ENCODE data around the gene LHX8.

LHX8 gene

DNA sequence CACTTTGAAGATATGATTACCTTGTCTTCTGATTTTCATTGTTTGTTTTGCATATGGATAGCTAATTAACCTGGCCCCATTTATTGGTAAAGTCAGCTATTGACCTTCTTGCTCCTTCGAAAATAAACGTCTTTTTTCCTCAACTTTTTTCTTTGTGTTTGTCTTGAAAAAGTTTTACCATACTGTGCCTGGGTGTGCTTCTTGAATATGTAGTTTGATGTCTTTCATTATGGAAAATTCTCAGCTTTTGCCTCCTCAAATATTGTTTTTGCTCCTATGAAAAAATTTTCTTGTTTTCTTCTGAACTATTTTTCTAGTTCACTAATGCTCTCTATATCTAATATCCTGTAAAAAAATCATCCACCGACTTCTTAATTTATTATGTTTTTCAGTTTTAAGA lies 25.0 kb downstream of the LHX8 start:
- Histone ChIP-seq H3K27me3 (ENCODE audit: control insufficient read depth, low read length) (no peaks in the 10 kb centered on the region), H3K9me3 (ENCODE audit: control insufficient read depth, insufficient read depth, low read length) (no peaks in the 10 kb centered on the region), H3F3A (ENCODE audit: control insufficient read depth, insufficient read depth) (no peaks in the 10 kb centered on the region), H3K4me2 (ENCODE audit: low read length) (no peak overlapping the region), H3K4me3 (ENCODE audit: low read length) (no peak overlapping the region), H3K9me2 (replicated peaks; ENCODE audit: control insufficient read depth, low read length) (no peaks in the 10 kb centered on the region), H3K4me1 (ENCODE audit: control insufficient read depth, low read length) (no peaks in the 10 kb centered on the region), H3K36me3 (ENCODE audit: control insufficient read depth, low read length) (no peaks in the 10 kb centered on the region), H4K20me1 (ENCODE audit: control insufficient read depth, insufficient read depth, low read depth, low read length) (no peaks in the 10 kb centered on the region), H3K79me2 (ENCODE audit: control insufficient read depth, low read length) (no peaks in the 10 kb centered on the region), H3K27ac (ENCODE audit: low read depth, low read length) (no peak overlapping the region)
- TF ChIP-seq, protein P1, sequence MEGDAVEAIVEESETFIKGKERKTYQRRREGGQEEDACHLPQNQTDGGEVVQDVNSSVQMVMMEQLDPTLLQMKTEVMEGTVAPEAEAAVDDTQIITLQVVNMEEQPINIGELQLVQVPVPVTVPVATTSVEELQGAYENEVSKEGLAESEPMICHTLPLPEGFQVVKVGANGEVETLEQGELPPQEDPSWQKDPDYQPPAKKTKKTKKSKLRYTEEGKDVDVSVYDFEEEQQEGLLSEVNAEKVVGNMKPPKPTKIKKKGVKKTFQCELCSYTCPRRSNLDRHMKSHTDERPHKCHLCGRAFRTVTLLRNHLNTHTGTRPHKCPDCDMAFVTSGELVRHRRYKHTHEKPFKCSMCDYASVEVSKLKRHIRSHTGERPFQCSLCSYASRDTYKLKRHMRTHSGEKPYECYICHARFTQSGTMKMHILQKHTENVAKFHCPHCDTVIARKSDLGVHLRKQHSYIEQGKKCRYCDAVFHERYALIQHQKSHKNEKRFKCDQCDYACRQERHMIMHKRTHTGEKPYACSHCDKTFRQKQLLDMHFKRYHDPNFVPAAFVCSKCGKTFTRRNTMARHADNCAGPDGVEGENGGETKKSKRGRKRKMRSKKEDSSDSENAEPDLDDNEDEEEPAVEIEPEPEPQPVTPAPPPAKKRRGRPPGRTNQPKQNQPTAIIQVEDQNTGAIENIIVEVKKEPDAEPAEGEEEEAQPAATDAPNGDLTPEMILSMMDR (IDR thresholded peaks at IDR 0.05; ENCODE audit: low read depth, low read length, poor library complexity, severe bottlenecking) = no peak
- TF ChIP-seq EZH2phosphoT487 (IDR thresholded peaks at IDR 0.05; ENCODE audit: borderline replicate concordance, low read length) = no peak

DNA sequence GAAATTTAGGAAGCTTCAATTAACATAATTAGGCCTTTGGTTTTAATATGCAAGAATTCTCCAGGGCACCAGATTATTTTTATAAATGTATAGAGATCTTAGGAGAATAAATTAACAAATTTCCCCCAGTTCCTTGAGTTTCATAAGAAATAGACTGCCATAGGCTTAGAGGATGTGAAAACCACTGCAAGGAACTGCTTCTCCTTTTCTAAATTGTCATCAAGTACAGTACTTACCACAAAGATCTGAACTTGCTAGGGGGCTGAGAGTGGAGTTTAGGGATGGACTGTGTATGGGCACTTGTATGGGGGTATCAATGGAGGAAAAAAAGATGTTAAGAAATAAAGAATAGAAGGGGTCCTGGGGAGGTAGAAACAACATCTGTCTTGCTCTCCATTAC lies 31.1 kb downstream of the LHX8 start:
- no peaks in the 10 kb centered on the region for H3K4me1 ChIP-seq (ENCODE audit: control insufficient read depth, low read length)
- no peak overlapping the region for H3K4me3 ChIP-seq (ENCODE audit: low read length)
- TF ChIP-seq, protein P1 (IDR thresholded peaks at IDR 0.05; ENCODE audit: low read depth, low read length, poor library complexity, severe bottlenecking) = no peak
- no peak for TF ChIP-seq EZH2phosphoT487 (IDR thresholded peaks at IDR 0.05; ENCODE audit: borderline replicate concordance, low read length)
- no peaks in the 10 kb centered on the region for H3K27me3 ChIP-seq (ENCODE audit: control insufficient read depth, low read length)
- no peak overlapping the region for H3K4me2 ChIP-seq (ENCODE audit: low read length)
- H3K27ac ChIP-seq (ENCODE audit: low read depth, low read length) = no peak overlapping the region
- no peaks in the 10 kb centered on the region for H4K20me1 ChIP-seq (ENCODE audit: control insufficient read depth, insufficient read depth, low read depth, low read length)
- H3K36me3 ChIP-seq (ENCODE audit: control insufficient read depth, low read length) = no peaks in the 10 kb centered on the region
- no peaks in the 10 kb centered on the region for H3K79me2 ChIP-seq (ENCODE audit: control insufficient read depth, low read length)
- H3K9me2 ChIP-seq (replicated peaks; ENCODE audit: control insufficient read depth, low read length) = no peaks in the 10 kb centered on the region
- H3F3A ChIP-seq (ENCODE audit: control insufficient read depth, insufficient read depth) = no peaks in the 10 kb centered on the region
- no peaks in the 10 kb centered on the region for H3K9me3 ChIP-seq (ENCODE audit: control insufficient read depth, insufficient read depth, low read length)

DNA sequence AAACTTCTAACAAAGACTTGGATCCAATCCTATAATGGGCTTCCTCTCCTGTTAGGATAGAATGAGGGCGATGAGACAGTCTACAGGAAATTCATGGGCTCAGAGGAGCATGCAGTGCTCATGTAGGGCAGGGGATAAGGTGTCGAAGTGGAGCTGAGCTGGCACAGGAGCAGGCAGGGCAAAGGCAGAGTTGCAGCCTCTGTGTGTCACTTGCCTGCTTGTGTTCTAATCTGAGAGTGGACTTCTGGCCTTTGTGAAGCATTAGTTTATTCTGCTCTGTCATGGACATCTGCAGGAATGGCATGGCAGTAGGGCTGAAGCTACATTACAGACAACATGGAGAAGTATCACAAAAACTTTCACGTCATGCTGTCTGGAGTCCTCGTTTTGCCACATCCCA lies 32.6 kb downstream of the LHX8 start:
- no peaks in the 10 kb centered on the region for H3K27me3 ChIP-seq (ENCODE audit: control insufficient read depth, low read length)
- no peaks in the 10 kb centered on the region for H4K20me1 ChIP-seq (ENCODE audit: control insufficient read depth, insufficient read depth, low read depth, low read length)
- H3K9me2 ChIP-seq (replicated peaks; ENCODE audit: control insufficient read depth, low read length) = no peaks in the 10 kb centered on the region
- TF ChIP-seq EZH2phosphoT487 (IDR thresholded peaks at IDR 0.05; ENCODE audit: borderline replicate concordance, low read length) = no peak
- no peaks in the 10 kb centered on the region for H3F3A ChIP-seq (ENCODE audit: control insufficient read depth, insufficient read depth)
- no peak overlapping the region for H3K27ac ChIP-seq (ENCODE audit: low read depth, low read length)
- H3K79me2 ChIP-seq (ENCODE audit: control insufficient read depth, low read length) = no peaks in the 10 kb centered on the region
- H3K36me3 ChIP-seq (ENCODE audit: control insufficient read depth, low read length) = no peaks in the 10 kb centered on the region
- no peaks in the 10 kb centered on the region for H3K9me3 ChIP-seq (ENCODE audit: control insufficient read depth, insufficient read depth, low read length)
- no peak overlapping the region for H3K4me2 ChIP-seq (ENCODE audit: low read length)
- H3K4me3 ChIP-seq (ENCODE audit: low read length) = no peak overlapping the region
- no peaks in the 10 kb centered on the region for H3K4me1 ChIP-seq (ENCODE audit: control insufficient read depth, low read length)

DNA sequence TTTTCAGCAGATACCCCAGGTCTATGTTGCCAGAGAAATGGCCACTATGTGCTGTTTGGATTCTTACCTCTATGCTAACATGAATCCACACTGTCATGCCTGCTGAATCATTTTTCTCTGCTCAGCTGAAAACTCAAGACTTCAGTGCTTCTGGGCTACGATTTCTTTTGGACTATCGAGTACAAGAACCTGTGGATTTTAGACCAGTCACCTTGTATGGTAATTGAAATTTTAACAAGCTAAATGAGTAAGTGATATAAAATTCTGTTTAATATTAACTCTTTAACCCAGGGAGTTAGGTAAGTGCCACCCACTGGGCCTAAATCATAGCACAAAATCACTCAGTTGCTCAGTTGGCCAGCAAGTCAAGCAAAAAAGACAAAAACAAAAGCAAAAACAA lies 35.8 kb downstream of the LHX8 start:
- Histone ChIP-seq H3K4me3 (ENCODE audit: low read length) (no peak overlapping the region), H3K9me3 (ENCODE audit: control insufficient read depth, insufficient read depth, low read length) (no peaks in the 10 kb centered on the region), H3K27me3 (ENCODE audit: control insufficient read depth, low read length) (no peaks in the 10 kb centered on the region), H3K36me3 (ENCODE audit: control insufficient read depth, low read length) (no peaks in the 10 kb centered on the region), H3K79me2 (ENCODE audit: control insufficient read depth, low read length) (no peaks in the 10 kb centered on the region), H3K4me1 (ENCODE audit: control insufficient read depth, low read length) (no peaks in the 10 kb centered on the region), H4K20me1 (ENCODE audit: control insufficient read depth, insufficient read depth, low read depth, low read length) (no peaks in the 10 kb centered on the region), H3K27ac (ENCODE audit: low read depth, low read length) (no peak overlapping the region), H3K9me2 (replicated peaks; ENCODE audit: control insufficient read depth, low read length) (no peaks in the 10 kb centered on the region), H3K4me2 (ENCODE audit: low read length) (no peak overlapping the region), H3F3A (ENCODE audit: control insufficient read depth, insufficient read depth) (no peaks in the 10 kb centered on the region)
- TF ChIP-seq, protein P1 (IDR thresholded peaks at IDR 0.05; ENCODE audit: low read depth, low read length, poor library complexity, severe bottlenecking) = no peak
- no peak for TF ChIP-seq EZH2phosphoT487 (IDR thresholded peaks at IDR 0.05; ENCODE audit: borderline replicate concordance, low read length)
